GM21529 (cell line): Measurements from ENCODE around the gene ADGRG7.
A peak's percentile ranks its signal among the peaks of the same experiment; 100 is the strongest.
"Not testable (repeated sequence)": the region's sequence is repeated elsewhere in the genome, so short reads cannot be mapped to it uniquely, and the experiment has no call there.

ENCODE experiments used
- ATAC-seq: cut with Tn5 transposase; IDR thresholded peaks from one replicate; pipeline ENCODE4 v1.9.1; 2021; ENCODE audit not compliant: unreplicated experiment

Gene ADGRG7

GRCh38 chr3:100641471-100642032 is 32.2 kb downstream of the ADGRG7 start:
- peak; percentile 81 for ATAC-seq

GRCh38 chr3:100645913-100646312 is 36.5 kb downstream of the ADGRG7 start:
- no peak for ATAC-seq

- ATAC-seq = no peak
Observed at GRCh38 chr3:100647171-100647570, 37.8 kb downstream of the ADGRG7 start.

- no peak for ATAC-seq
Observed at GRCh38 chr3:100647657-100648056, 38.3 kb downstream of the ADGRG7 start.

- peak; percentile 99 for ATAC-seq
Observed at GRCh38 chr3:100650651-100651619, 41.5 kb downstream of the ADGRG7 start.

- no peak for ATAC-seq
Observed at GRCh38 chr3:100653604-100654294, 44.3 kb downstream of the ADGRG7 start.

- ATAC-seq = no peak
Observed at GRCh38 chr3:100656945-100657344, 47.5 kb downstream of the ADGRG7 start.

GRCh38 chr3:100661294-100661693 is 51.9 kb downstream of the ADGRG7 start:
- ATAC-seq = not testable (repeated sequence)

- no peak for ATAC-seq
Observed at GRCh38 chr3:100662113-100662823, 52.9 kb downstream of the ADGRG7 start.

GRCh38 chr3:100665230-100665629 is 55.8 kb downstream of the ADGRG7 start:
- no peak for ATAC-seq

GRCh38 chr3:100666699-100667098 is 57.3 kb downstream of the ADGRG7 start:
- not testable (repeated sequence) for ATAC-seq

GRCh38 chr3:100667316-100667715 is 57.9 kb downstream of the ADGRG7 start:
- not testable (repeated sequence) for ATAC-seq

- not testable (repeated sequence) for ATAC-seq
Observed at GRCh38 chr3:100670995-100671394, 61.6 kb downstream of the ADGRG7 start.

GRCh38 chr3:100681496-100681895 is 72.1 kb downstream of the ADGRG7 start:
- ATAC-seq = no peak

- ATAC-seq = no peak
Observed at GRCh38 chr3:100682056-100682853, 72.9 kb downstream of the ADGRG7 start.

GRCh38 chr3:100682854-100683760 is 73.7 kb downstream of the ADGRG7 start:
- no peak for ATAC-seq

- ATAC-seq = no peak
Observed at GRCh38 chr3:100693225-100693624, 83.8 kb downstream of the ADGRG7 start.

GRCh38 chr3:100695696-100696095 is 86.3 kb downstream of the ADGRG7 start:
- ATAC-seq = no peak

GRCh38 chr3:100696161-100696560 is 86.8 kb downstream of the ADGRG7 start:
- ATAC-seq = no peak
